OCI-LY3 (cell line): ENCODE data around the gene ZNF593OS.

ENCODE experiments used
- H2AFZ ChIP-seq: fragments of 200-600, 300-600 bp; shearing (Covaris generic); 2 replicates; pipeline ENCODE4 v1.6.0; 2014; ENCODE audit warnings: antibody characterized with exemption, low read depth, low read length
- H3K27ac ChIP-seq: fragments of 200-600, 300-600 bp; sonication (generic); 2 replicates; pipeline ENCODE4 v1.5.1; 2014; ENCODE audit warnings: mild to moderate bottlenecking, low read length, moderate library complexity, mixed read lengths
- H3K27me3 ChIP-seq: fragments of 200-600, 300-600 bp; sonication (generic); 2 replicates; pipeline ENCODE4 v1.6.1; 2014; ENCODE audit warnings: low read depth, low read length, mixed read lengths
- H3K36me3 ChIP-seq: fragments of 200-600, 300-600 bp; sonication (generic); replicated peaks from 2 replicates; pipeline ENCODE3; 2014; ENCODE audit warnings: low read depth, low read length, mixed read lengths
- H3K4me1 ChIP-seq: fragments of 300-600, 200-600 bp; sonication (generic); 2 replicates; pipeline ENCODE4 v1.6.1; 2014; ENCODE audit warnings: low read length, mixed read lengths
- H3K4me2 ChIP-seq: fragments of 200-600, 300-600 bp; sonication (generic); 2 replicates; pipeline ENCODE4 v1.6.1; 2014; ENCODE audit warnings: low read length, mixed read lengths
- H3K4me3 ChIP-seq: fragments of 300-600, 200-600 bp; sonication (generic); 2 replicates; pipeline ENCODE4 v1.5.1; 2014; ENCODE audit warnings: antibody characterized with exemption, mild to moderate bottlenecking, low read length, moderate library complexity
- H3K79me2 ChIP-seq: fragments of 300-600, 200-600 bp; shearing (Covaris generic); 2 replicates; pipeline ENCODE4 v1.6.1; 2014; ENCODE audit warnings: mild to moderate bottlenecking, low read length, mixed read lengths
- H3K9ac ChIP-seq: fragments of 300-600, 200-600 bp; shearing (Covaris generic); 2 replicates; pipeline ENCODE4 v1.6.0; 2014; ENCODE audit warnings: mild to moderate bottlenecking, low read length, moderate library complexity
- H3K9me3 ChIP-seq: fragments of 200-600, 300-600 bp; shearing (Covaris generic); 2 replicates; pipeline ENCODE4 v1.6.1; 2014; ENCODE audit warnings: low read length, mixed read lengths; ENCODE audit not compliant: insufficient read depth
- H4K20me1 ChIP-seq: fragments of 200-600, 300-600 bp; sonication (generic); 2 replicates; pipeline ENCODE4 v1.6.1; 2016; ENCODE audit warnings: low read length, mixed read lengths; ENCODE audit not compliant: insufficient read depth
- EZH2phosphoT487 ChIP-seq: fragments of 200-600 bp; shearing (Covaris generic); IDR thresholded peaks from 2 replicates; pipeline ENCODE4 v1.6.1; 2018; ENCODE audit warnings: antibody characterized with exemption, mixed run types, low read depth
- TF ChIP-seq, protein P1 (sequence below): fragments of 200-600, 300-600 bp; sonication (generic); IDR thresholded peaks from 2 replicates; pipeline ENCODE4 v1.5.1; 2014; ENCODE audit warnings: antibody characterized with exemption, low read length, low read depth

The ZNF593OS gene

GRCh38 chr1:26171084-26172072 lies at the start of gene ZNF593OS:
ZNF593OS (minus strand) TSS chr1:26171832; CDS start chr1:26171661, 171 bp downstream.
- H3K4me2 ChIP-seq, result peak within 1 kb of the TSS; percentile 96
- H3K9me3 ChIP-seq, result no peaks in the 10 kb centered on the region
- no peaks in the 10 kb centered on the region for H3K27me3 ChIP-seq
- no peaks in the 10 kb centered on the region for H3K36me3 ChIP-seq
- no peaks in the 10 kb centered on the region for H4K20me1 ChIP-seq
- 0 out of 2 replicates have a peak, but pooled peaks cover 10% of the 10 kb centered on the region for H3K4me1 ChIP-seq
- peaks cover 18% of the 10 kb centered on the region for H3K79me2 ChIP-seq
- no peak within 1 kb of the TSS for H2AFZ ChIP-seq
- peak within 1 kb of the TSS; percentile 98 for H3K4me3 ChIP-seq
- no peak for TF ChIP-seq EZH2phosphoT487
- TF ChIP-seq, protein P1, sequence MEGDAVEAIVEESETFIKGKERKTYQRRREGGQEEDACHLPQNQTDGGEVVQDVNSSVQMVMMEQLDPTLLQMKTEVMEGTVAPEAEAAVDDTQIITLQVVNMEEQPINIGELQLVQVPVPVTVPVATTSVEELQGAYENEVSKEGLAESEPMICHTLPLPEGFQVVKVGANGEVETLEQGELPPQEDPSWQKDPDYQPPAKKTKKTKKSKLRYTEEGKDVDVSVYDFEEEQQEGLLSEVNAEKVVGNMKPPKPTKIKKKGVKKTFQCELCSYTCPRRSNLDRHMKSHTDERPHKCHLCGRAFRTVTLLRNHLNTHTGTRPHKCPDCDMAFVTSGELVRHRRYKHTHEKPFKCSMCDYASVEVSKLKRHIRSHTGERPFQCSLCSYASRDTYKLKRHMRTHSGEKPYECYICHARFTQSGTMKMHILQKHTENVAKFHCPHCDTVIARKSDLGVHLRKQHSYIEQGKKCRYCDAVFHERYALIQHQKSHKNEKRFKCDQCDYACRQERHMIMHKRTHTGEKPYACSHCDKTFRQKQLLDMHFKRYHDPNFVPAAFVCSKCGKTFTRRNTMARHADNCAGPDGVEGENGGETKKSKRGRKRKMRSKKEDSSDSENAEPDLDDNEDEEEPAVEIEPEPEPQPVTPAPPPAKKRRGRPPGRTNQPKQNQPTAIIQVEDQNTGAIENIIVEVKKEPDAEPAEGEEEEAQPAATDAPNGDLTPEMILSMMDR, result no peak
- no peak within 1 kb of the TSS for H3K27ac ChIP-seq
- H3K9ac ChIP-seq, result peak within 1 kb of the TSS; percentile 87; the same call in 1 of the 2 replicates

DNA sequence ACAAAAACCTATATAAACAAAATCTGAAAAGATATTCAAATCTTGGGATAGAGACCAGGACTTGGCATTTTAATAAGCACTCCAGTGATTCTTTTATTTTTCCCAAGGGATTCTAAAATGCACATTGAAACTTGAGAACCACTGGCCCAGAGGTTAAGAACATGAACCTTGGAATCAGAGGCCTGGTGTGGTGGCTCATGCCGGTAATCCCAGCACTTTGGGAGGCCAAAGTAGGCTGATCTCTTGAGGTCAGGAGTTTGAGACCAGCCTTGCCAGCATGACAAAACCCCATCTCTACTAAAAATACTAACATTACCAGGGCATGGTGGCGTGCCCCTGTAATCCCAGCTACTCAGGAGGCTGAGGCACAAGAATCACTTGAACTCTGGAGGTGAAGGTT lies 49.5 kb upstream of the ZNF593OS start:
- H3K27me3 ChIP-seq, result no peaks in the 10 kb centered on the region
- no peaks in the 10 kb centered on the region for H3K4me1 ChIP-seq
- no peaks in the 10 kb centered on the region for H3K79me2 ChIP-seq
- H3K36me3 ChIP-seq, result no peaks in the 10 kb centered on the region
- TF ChIP-seq, protein P1, result no peak
- TF ChIP-seq EZH2phosphoT487, result no peak
- no peaks in the 10 kb centered on the region for H3K9me3 ChIP-seq
- no peak overlapping the region for H2AFZ ChIP-seq
- H3K9ac ChIP-seq, result no peak overlapping the region
- no peak overlapping the region for H3K27ac ChIP-seq
- no peak overlapping the region for H3K4me3 ChIP-seq
- no peak overlapping the region for H3K4me2 ChIP-seq
- H4K20me1 ChIP-seq, result no peaks in the 10 kb centered on the region

GRCh38 chr1:26220199-26220912 lies 48.7 kb upstream of the ZNF593OS start:
- Histone ChIP-seq H3K4me1 (no peaks in the 10 kb centered on the region), H4K20me1 (no peaks in the 10 kb centered on the region), H3K4me2 (no peak overlapping the region), H3K9me3 (no peaks in the 10 kb centered on the region), H3K27ac (no peak overlapping the region), H3K4me3 (no peak overlapping the region), H3K27me3 (no peaks in the 10 kb centered on the region), H3K9ac (no peak overlapping the region), H3K79me2 (no peaks in the 10 kb centered on the region), H3K36me3 (no peaks in the 10 kb centered on the region), H2AFZ (no peak overlapping the region)
- TF ChIP-seq, protein P1, result no peak
- no peak for TF ChIP-seq EZH2phosphoT487

DNA sequence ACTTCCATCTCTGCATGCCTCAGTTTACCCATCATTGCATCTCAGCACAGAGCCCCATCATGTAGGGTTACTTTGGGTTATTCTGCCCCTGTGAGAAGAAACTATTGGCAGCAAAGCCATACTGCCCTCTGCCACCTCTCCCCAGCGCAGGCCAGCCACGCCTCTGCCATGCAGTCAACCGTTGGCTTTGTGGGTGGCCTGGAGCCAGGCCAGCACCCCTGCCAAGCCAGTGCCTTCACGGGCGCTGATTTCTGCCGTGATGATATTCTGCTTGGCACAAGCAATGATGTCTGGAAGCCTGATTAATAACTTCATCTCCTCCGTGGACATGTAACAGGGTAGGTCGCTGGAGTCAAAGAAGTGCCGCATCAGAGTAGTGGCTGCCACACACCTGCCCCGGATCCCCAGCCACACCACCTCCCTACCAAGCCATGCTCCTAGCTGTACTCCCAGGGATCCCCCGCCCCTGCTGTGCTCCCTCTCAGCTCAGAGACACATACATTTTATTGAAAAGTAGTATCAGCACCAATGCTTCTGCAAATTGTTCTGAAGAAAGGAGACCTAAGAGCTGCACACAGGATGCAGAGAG lies 47.4 kb upstream of the ZNF593OS start:
- TF ChIP-seq, protein P1, result no peak
- no peak for TF ChIP-seq EZH2phosphoT487
- no peaks in the 10 kb centered on the region for H3K9me3 ChIP-seq
- no peaks in the 10 kb centered on the region for H3K4me1 ChIP-seq
- no peaks in the 10 kb centered on the region for H3K79me2 ChIP-seq
- H3K4me2 ChIP-seq, result no peak overlapping the region
- no peaks in the 10 kb centered on the region for H3K36me3 ChIP-seq
- H2AFZ ChIP-seq, result no peak overlapping the region
- H3K9ac ChIP-seq, result no peak overlapping the region
- no peaks in the 10 kb centered on the region for H4K20me1 ChIP-seq
- no peak overlapping the region for H3K27ac ChIP-seq
- no peak overlapping the region for H3K4me3 ChIP-seq
- no peaks in the 10 kb centered on the region for H3K27me3 ChIP-seq
